ENCODE results near the gene PI4KB.

DNA sequence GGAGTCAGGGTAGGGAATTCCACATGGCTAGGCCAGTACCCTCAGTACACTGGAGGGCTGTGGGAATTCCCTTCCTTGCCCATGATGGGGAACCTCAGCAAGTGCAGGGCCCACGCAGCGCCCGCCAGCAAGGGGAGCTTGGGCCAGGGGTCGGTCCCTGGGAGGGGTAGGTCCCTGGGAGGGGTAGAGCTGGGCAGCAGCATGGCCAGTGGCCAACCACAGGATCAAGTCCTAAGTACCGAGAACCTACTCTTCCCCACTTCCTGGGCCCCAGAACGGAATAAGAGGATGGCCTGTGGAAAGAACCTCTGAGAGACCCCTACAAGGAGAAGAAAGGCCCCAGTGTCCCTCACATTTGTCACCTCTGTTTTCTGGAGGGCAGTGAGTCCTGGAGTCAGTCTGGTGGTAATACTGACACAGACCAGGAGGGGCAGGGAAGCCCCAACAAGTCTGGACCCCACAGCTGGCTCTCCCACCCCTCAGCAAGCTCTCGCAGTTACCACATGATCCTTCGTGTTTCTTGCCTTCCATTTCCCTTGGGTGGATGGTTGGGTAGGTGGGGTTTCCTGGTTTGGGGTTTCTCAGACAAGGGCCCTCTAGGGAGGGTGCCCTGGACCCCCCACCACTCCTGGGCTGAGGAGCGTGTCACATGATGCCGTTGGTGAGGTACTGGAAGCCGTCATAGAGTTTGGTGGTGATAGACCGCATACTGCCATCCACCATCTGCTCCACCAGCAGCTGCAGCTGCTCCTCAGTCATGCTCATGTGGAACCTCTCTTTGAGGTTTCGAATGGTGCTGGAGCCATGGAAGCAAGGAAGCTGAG is 34.8 kb downstream of the PI4KB start:
- TF ChIP-seq, protein P1, sequence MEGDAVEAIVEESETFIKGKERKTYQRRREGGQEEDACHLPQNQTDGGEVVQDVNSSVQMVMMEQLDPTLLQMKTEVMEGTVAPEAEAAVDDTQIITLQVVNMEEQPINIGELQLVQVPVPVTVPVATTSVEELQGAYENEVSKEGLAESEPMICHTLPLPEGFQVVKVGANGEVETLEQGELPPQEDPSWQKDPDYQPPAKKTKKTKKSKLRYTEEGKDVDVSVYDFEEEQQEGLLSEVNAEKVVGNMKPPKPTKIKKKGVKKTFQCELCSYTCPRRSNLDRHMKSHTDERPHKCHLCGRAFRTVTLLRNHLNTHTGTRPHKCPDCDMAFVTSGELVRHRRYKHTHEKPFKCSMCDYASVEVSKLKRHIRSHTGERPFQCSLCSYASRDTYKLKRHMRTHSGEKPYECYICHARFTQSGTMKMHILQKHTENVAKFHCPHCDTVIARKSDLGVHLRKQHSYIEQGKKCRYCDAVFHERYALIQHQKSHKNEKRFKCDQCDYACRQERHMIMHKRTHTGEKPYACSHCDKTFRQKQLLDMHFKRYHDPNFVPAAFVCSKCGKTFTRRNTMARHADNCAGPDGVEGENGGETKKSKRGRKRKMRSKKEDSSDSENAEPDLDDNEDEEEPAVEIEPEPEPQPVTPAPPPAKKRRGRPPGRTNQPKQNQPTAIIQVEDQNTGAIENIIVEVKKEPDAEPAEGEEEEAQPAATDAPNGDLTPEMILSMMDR (IDR thresholded peaks at IDR 0.05): no peak
- no peak for TF ChIP-seq POLR2A (IDR thresholded peaks at IDR 0.05)

Data from lower leg skin (tissue), 3 donors.